Measurements from ENCODE around the gene UBN2.
"Not testable (repeated sequence)": the region's sequence is repeated elsewhere in the genome, so short reads cannot be mapped to it uniquely, and the experiment has no call there.

The UBN2 gene

GRCh38 chr7:139321071-139321745 is 90.2 kb downstream of the UBN2 start:
- Histone ChIP-seq H3K9me2 (ENCODE audit: low read depth, low read length) (no peaks in the 10 kb centered on the region), H3K4me3 (ENCODE audit: low read depth, low read length, poor library complexity, severe bottlenecking) (no peak overlapping the region), H3K36me3 (ENCODE audit: insufficient read depth, low read length) (no peaks in the 10 kb centered on the region), H3K9ac (ENCODE audit: low read length) (no peak overlapping the region), H3K4me2 (ENCODE audit: low read length) (no peak overlapping the region), H3F3A (ENCODE audit: insufficient read depth, low read length) (no peaks in the 10 kb centered on the region), H3K27ac (ENCODE audit: low read depth, low read length, poor library complexity, severe bottlenecking) (no peak overlapping the region), H3K9me3 (ENCODE audit: low read length) (no peaks in the 10 kb centered on the region), H2AFZ (ENCODE audit: low read length) (no peak overlapping the region), H3K27me3 (ENCODE audit: insufficient read depth, low read length) (no peaks in the 10 kb centered on the region), H4K20me1 (ENCODE audit: insufficient read depth, low read length) (no peaks in the 10 kb centered on the region), H3K4me1 (ENCODE audit: insufficient read depth, low read length, severe bottlenecking) (no peaks in the 10 kb centered on the region), H3K79me2 (ENCODE audit: insufficient read depth, low read length) (no peaks in the 10 kb centered on the region)
- TF ChIP-seq EZH2 (IDR thresholded peaks at IDR 0.05; ENCODE audit: borderline replicate concordance, low read length) (no peak), CTCF (IDR thresholded peaks at IDR 0.05; ENCODE audit: low read length) (peak; percentile 57; the same call in 1 of the 2 replicates)

- H3K9ac ChIP-seq (ENCODE audit: low read length); H3K4me1 ChIP-seq (ENCODE audit: insufficient read depth, low read length, severe bottlenecking); H3K79me2 ChIP-seq (ENCODE audit: insufficient read depth, low read length); H3K9me2 ChIP-seq (ENCODE audit: low read depth, low read length); H2AFZ ChIP-seq (ENCODE audit: low read length); H3K36me3 ChIP-seq (ENCODE audit: insufficient read depth, low read length); H3K27ac ChIP-seq (ENCODE audit: low read depth, low read length, poor library complexity, severe bottlenecking); H3K9me3 ChIP-seq (ENCODE audit: low read length); H3K4me2 ChIP-seq (ENCODE audit: low read length); H3K27me3 ChIP-seq (ENCODE audit: insufficient read depth, low read length); H3K4me3 ChIP-seq (ENCODE audit: low read depth, low read length, poor library complexity, severe bottlenecking); H4K20me1 ChIP-seq (ENCODE audit: insufficient read depth, low read length); H3F3A ChIP-seq (ENCODE audit: insufficient read depth, low read length): not testable (repeated sequence)
These were observed 93.7 kb downstream of the UBN2 start for GRCh38 chr7:139324709-139325108.

- H3K4me3 ChIP-seq (ENCODE audit: low read depth, low read length, poor library complexity, severe bottlenecking), result no peak overlapping the region
- H4K20me1 ChIP-seq (ENCODE audit: insufficient read depth, low read length), result no peaks in the 10 kb centered on the region
- H2AFZ ChIP-seq (ENCODE audit: low read length), result no peak overlapping the region
- H3K36me3 ChIP-seq (ENCODE audit: insufficient read depth, low read length), result no peaks in the 10 kb centered on the region
- H3K4me2 ChIP-seq (ENCODE audit: low read length), result no peak overlapping the region
- no peaks in the 10 kb centered on the region for H3F3A ChIP-seq (ENCODE audit: insufficient read depth, low read length)
- H3K9me2 ChIP-seq (ENCODE audit: low read depth, low read length), result no peaks in the 10 kb centered on the region
- no peak overlapping the region for H3K9ac ChIP-seq (ENCODE audit: low read length)
- H3K9me3 ChIP-seq (ENCODE audit: low read length), result no peaks in the 10 kb centered on the region
- no peaks in the 10 kb centered on the region for H3K79me2 ChIP-seq (ENCODE audit: insufficient read depth, low read length)
- no peak for TF ChIP-seq EZH2 (IDR thresholded peaks at IDR 0.05; ENCODE audit: borderline replicate concordance, low read length)
- TF ChIP-seq CTCF (IDR thresholded peaks at IDR 0.05; ENCODE audit: low read length), result no peak
- H3K27ac ChIP-seq (ENCODE audit: low read depth, low read length, poor library complexity, severe bottlenecking), result no peak overlapping the region
- no peaks in the 10 kb centered on the region; the same call in 1 of the 2 replicates for H3K27me3 ChIP-seq (ENCODE audit: insufficient read depth, low read length)
- no peaks in the 10 kb centered on the region for H3K4me1 ChIP-seq (ENCODE audit: insufficient read depth, low read length, severe bottlenecking)
These were observed 97.3 kb downstream of the UBN2 start for GRCh38 chr7:139328375-139328774.

GRCh38 chr7:139329119-139329518 is 98.1 kb downstream of the UBN2 start:
- Histone ChIP-seq H3K9ac (ENCODE audit: low read length) (no peak overlapping the region), H3F3A (ENCODE audit: insufficient read depth, low read length) (no peaks in the 10 kb centered on the region), H3K27me3 (ENCODE audit: insufficient read depth, low read length) (no peaks in the 10 kb centered on the region; the same call in 1 of the 2 replicates), H3K4me3 (ENCODE audit: low read depth, low read length, poor library complexity, severe bottlenecking) (no peak overlapping the region), H4K20me1 (ENCODE audit: insufficient read depth, low read length) (no peaks in the 10 kb centered on the region), H2AFZ (ENCODE audit: low read length) (no peak overlapping the region), H3K4me2 (ENCODE audit: low read length) (no peak overlapping the region), H3K27ac (ENCODE audit: low read depth, low read length, poor library complexity, severe bottlenecking) (no peak overlapping the region), H3K4me1 (ENCODE audit: insufficient read depth, low read length, severe bottlenecking) (no peaks in the 10 kb centered on the region), H3K9me2 (ENCODE audit: low read depth, low read length) (no peaks in the 10 kb centered on the region), H3K36me3 (ENCODE audit: insufficient read depth, low read length) (no peaks in the 10 kb centered on the region), H3K79me2 (ENCODE audit: insufficient read depth, low read length) (no peaks in the 10 kb centered on the region), H3K9me3 (ENCODE audit: low read length) (no peaks in the 10 kb centered on the region)
- TF ChIP-seq CTCF (IDR thresholded peaks at IDR 0.05; ENCODE audit: low read length) (no peak), EZH2 (IDR thresholded peaks at IDR 0.05; ENCODE audit: borderline replicate concordance, low read length) (no peak)

All from OCI-LY1 (cell line).